Gastroesophageal sphincter (tissue), 4 donors: ENCODE data around the gene CCDC59. TPM values are rescaled to one million over a fixed set of nuclear protein-coding genes. Genes with fewer than 3 reads are reported as not detected.
"Not testable (repeated sequence)": the region's sequence is repeated elsewhere in the genome, so short reads cannot be mapped to it uniquely, and the experiment has no call there.

Source experiments
- ATAC-seq: fragments of 150-250 bp; one replicate; pipeline ENCODE4 v1.9.1; 2016; ENCODE audit warnings: mild to moderate bottlenecking, moderate library complexity
- H3K27ac ChIP-seq, 4 donors: fragments of 200-600 bp; sonication (generic) in 3 of 4; 1 replicate in 3 of 4; 2 replicates in 1 of 4; pipeline ENCODE4 v1.5.1; 2016 to 2019
- H3K27me3 ChIP-seq: fragments of 200-600 bp; sonication (generic); one replicate; pipeline ENCODE4 v1.5.1; 2019
- H3K36me3 ChIP-seq, 2 donors: fragments of 200-600 bp; sonication (generic); one replicate each; pipeline ENCODE4 v1.5.1; 2019; ENCODE audit warnings: control low read depth in 1 of 2
- H3K4me1 ChIP-seq, 3 donors: fragments of 200-600 bp; sonication (generic); 1 replicate in 2 of 3; 2 replicates in 1 of 3; pipeline ENCODE4 v1.5.1; 2016 to 2019; ENCODE audit warnings: control low read depth in 2 of 3
- H3K4me3 ChIP-seq, 2 donors: fragments of 200-600 bp; sonication (generic); one replicate each; pipeline ENCODE4 v1.5.1; 2019; ENCODE audit warnings: mild to moderate bottlenecking in 1 of 2, moderate library complexity in 1 of 2
- H3K9me3 ChIP-seq, 3 donors: fragments of 200-600 bp; sonication (generic); one replicate each; pipeline ENCODE4 v1.5.1; 2017 to 2019; ENCODE audit warnings: control low read depth in 2 of 3
- EP300 ChIP-seq: sonication (generic); formaldehyde crosslinking; IDR thresholded peaks from one replicate; pipeline ENCODE4 v1.6.1; 2017; ENCODE audit warnings: antibody characterized with exemption, mild to moderate bottlenecking
- POLR2A ChIP-seq, 2 donors: fragments of 450-650 bp; IDR thresholded peaks; one replicate each; pipeline ENCODE4 v1.6.1; 2017; ENCODE audit warnings: antibody characterized with exemption in 2 of 2, mild to moderate bottlenecking in 2 of 2, moderate library complexity in 1 of 2
- POLR2AphosphoS5 ChIP-seq: sonication (generic); formaldehyde crosslinking; IDR thresholded peaks from one replicate; pipeline ENCODE4 v1.6.1; 2017; ENCODE audit warnings: antibody characterized with exemption
- WGBS, 2 donors: methylation state at CpG; one replicate each; pipeline ENCODE4 v1.1.5; 2018; ENCODE audit warnings: low coverage in 1 of 2; 5-methylcytosine and 5-hydroxymethylcytosine counted together
- total RNA-seq, 4 donors: library from RNA; depleted of rRNA; stranded (reverse); fragments of >200 nt; gene quantifications; one replicate each; pipeline ENCODE4 v1.1.0, GENCODE V29; 2016
- TF ChIP-seq, protein P1 (sequence below), 4 experiments: fragments of 200-600 bp in 2 of 4; fragments of 450-650 bp in 2 of 4; sonication (generic) in 1 of 4; IDR thresholded peaks; one replicate each; pipeline ENCODE4 v1.5.1; 2017 to 2019; ENCODE audit warnings: antibody characterized with exemption in 4 of 4, mild to moderate bottlenecking in 2 of 4, moderate library complexity in 2 of 4

The CCDC59 gene
- total RNA-seq, 4 donors from 2014 or later: 51.2 to 66.6 (median 56.1) TPM

GRCh38 chr12:82363990-82364389 lies 5.8 kb upstream of the CCDC59 start:
- no peaks in the 10 kb centered on the region for H3K9me3 ChIP-seq
- no peaks in the 10 kb centered on the region for H3K36me3 ChIP-seq
- no peak overlapping the region for H3K4me3 ChIP-seq
- H3K27me3 ChIP-seq: no peaks in the 10 kb centered on the region
- peaks cover 0 to 34% (median 9%) of the 10 kb centered on the region in 3 donors for H3K4me1 ChIP-seq
- no peak overlapping the region for H3K27ac ChIP-seq
- no peak for ATAC-seq
- TF ChIP-seq POLR2A (IDR thresholded peaks at IDR 0.05) (no peak), EP300 (no peak), POLR2AphosphoS5 (no peak)
- TF ChIP-seq, protein P1, sequence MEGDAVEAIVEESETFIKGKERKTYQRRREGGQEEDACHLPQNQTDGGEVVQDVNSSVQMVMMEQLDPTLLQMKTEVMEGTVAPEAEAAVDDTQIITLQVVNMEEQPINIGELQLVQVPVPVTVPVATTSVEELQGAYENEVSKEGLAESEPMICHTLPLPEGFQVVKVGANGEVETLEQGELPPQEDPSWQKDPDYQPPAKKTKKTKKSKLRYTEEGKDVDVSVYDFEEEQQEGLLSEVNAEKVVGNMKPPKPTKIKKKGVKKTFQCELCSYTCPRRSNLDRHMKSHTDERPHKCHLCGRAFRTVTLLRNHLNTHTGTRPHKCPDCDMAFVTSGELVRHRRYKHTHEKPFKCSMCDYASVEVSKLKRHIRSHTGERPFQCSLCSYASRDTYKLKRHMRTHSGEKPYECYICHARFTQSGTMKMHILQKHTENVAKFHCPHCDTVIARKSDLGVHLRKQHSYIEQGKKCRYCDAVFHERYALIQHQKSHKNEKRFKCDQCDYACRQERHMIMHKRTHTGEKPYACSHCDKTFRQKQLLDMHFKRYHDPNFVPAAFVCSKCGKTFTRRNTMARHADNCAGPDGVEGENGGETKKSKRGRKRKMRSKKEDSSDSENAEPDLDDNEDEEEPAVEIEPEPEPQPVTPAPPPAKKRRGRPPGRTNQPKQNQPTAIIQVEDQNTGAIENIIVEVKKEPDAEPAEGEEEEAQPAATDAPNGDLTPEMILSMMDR (IDR thresholded peaks at IDR 0.05): no peak
- 91 to 92% methylated on average over 4 of the region's 4 CpGs for WGBS, 2 donors

DNA sequence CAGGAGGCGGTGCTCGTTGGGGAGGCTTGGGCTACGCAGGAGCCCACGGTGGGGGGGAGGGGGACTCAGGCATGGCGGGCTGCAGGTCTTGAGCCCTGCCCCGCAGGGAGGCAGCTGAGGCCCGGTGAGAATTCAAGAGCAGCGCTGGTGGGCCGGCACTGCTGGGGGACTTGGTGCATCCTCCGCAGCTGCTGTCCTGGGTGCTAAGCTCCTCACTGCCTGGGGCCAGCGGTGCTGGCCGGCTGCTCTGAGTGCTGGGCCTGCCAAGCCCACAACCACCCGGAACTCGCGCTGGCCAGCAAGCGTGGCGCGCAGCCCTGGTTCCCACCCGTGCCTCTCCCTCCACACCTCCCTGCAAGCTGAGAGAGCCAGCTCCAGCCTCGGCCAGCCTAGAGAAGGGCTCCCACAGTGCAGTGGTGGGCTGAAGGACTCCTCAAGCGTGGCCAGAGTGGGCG lies 3.3 kb upstream of the CCDC59 start:
- H3K36me3 ChIP-seq: peaks cover 0 to 2% of the 10 kb centered on the region in 2 donors
- WGBS, 2 donors: 100% methylated on average over 1 of the region's 22 CpGs; no CpG with 5 or more reads in 1 of the 2 donors
- H3K27ac ChIP-seq: no peak overlapping the region
- H3K4me3 ChIP-seq: no peak overlapping the region
- no peaks in the 10 kb centered on the region for H3K27me3 ChIP-seq
- no peak for ATAC-seq
- H3K9me3 ChIP-seq: no peaks in the 10 kb centered on the region
- H3K4me1 ChIP-seq: peaks cover 4 to 46% (median 15%) of the 10 kb centered on the region in 3 donors
- TF ChIP-seq POLR2AphosphoS5: no peak
- no peak for TF ChIP-seq EP300
- TF ChIP-seq POLR2A (IDR thresholded peaks at IDR 0.05): no peak
- TF ChIP-seq, protein P1 (IDR thresholded peaks at IDR 0.05): no peak

DNA sequence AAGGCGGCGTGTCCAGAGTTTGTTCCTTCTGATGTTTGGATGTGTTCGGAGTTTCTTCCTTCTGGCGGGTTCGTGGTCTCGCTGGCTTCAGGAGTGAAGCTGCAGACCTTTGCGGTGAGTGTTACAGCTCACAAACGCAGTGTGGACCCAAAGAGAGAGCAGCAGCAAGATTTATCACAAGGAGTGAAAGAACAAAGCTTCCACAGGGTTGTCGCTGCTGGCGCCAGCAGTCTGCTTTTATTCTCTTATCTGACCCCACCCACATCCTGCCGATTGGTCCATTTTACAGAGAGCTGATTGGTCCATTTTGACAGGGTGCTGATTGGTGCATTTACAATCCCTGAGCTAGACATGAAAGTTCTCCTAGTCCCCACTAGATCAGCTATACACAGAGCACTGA lies 2.6 kb upstream of the CCDC59 start:
- 93 to 100% methylated on average over 2 to 3 of the region's 11 CpGs for WGBS, 2 donors
- ATAC-seq: not testable (repeated sequence)
- peaks cover 8 to 53% (median 20%) of the 10 kb centered on the region in 3 donors for H3K4me1 ChIP-seq

DNA sequence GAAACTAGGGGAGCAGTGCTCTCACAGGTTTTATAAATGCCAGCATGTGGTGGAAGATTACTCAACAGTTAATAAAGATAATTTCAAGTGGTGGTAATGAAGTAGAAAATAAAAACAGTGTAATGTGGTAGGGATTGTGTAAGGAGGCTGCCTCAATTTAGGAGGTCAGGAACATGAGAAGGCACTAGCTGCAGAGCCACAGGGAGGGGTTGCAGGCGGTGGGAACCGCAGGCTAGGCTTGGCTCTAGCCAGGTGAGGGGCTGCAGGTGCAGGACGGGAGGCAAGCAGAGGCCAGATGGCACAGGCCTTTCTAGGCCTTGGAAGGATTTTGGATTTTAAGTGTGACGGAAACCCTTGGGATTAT lies 910 bp upstream of the CCDC59 start:
- Histone ChIP-seq H3K9me3 (no peaks in the 10 kb centered on the region), H3K4me1 (peaks cover 8 to 68% (median 20%) of the 10 kb centered on the region in 3 donors), H3K27ac (peak overlapping the region; percentile 87 to 97 (median 92)), H3K4me3 (peak overlapping the region; percentile 72 to 96), H3K27me3 (no peaks in the 10 kb centered on the region), H3K36me3 (peaks cover 0 to 26% of the 10 kb centered on the region in 2 donors)
- 5 to 18% methylated on average over 4 of the region's 4 CpGs for WGBS, 2 donors
- no peak for ATAC-seq
- TF ChIP-seq, protein P1 (IDR thresholded peaks at IDR 0.05): no peak
- TF ChIP-seq POLR2AphosphoS5 (no peak), POLR2A (IDR thresholded peaks at IDR 0.05) (no peak), EP300 (no peak)

More for the DNA sequence above, 2.6 kb upstream of the CCDC59 start:
- H3K9me3 ChIP-seq, H3K27ac ChIP-seq, H3K27me3 ChIP-seq, H3K36me3 ChIP-seq, H3K4me3 ChIP-seq: not testable (repeated sequence)

DNA sequence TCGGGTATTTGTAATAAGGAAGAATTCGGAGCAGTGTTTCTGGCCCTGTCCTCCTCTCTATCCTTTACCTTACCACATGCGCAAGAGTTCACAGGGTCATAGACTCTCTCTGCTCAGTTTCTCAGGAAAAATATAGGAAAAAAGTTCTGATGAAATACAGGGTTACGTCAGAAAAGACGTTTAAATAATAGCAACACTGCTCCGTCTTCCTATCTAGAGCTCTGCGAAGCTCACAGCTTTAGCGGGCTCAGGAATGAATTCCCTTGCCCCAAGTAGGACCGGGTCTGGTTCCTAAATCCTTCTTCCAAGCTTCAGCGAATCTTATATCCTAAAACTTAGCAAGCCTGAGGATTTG lies 365 bp downstream of the CCDC59 start:
- peaks cover 8 to 65% (median 20%) of the 10 kb centered on the region in 3 donors for H3K4me1 ChIP-seq

More for the DNA sequence above, 365 bp downstream of the CCDC59 start:
- H3K4me3 ChIP-seq: peak overlapping the region; percentile 72 to 96
- H3K9me3 ChIP-seq: no peaks in the 10 kb centered on the region
- peak overlapping the region; percentile 87 to 97 (median 92) for H3K27ac ChIP-seq
- peaks cover 0 to 39% of the 10 kb centered on the region in 2 donors for H3K36me3 ChIP-seq
- TF ChIP-seq POLR2A (IDR thresholded peaks at IDR 0.05) (no peak), POLR2AphosphoS5 (no peak), EP300 (no peak)
- TF ChIP-seq, protein P1 (IDR thresholded peaks at IDR 0.05): no peak
- 0% methylated on average over 8 to 10 of the region's 10 CpGs for WGBS, 2 donors
- no peaks in the 10 kb centered on the region for H3K27me3 ChIP-seq
- ATAC-seq: no peak
